HG02840 (cell line): ENCODE measurements around the gene AFP.
"Not testable (repeated sequence)": the region's sequence is repeated elsewhere in the genome, so short reads cannot be mapped to it uniquely, and the experiment has no call there.

ENCODE experiments used
- ATAC-seq: cut with Tn5 transposase; IDR thresholded peaks from one replicate; pipeline ENCODE4 v1.9.1; 2021; ENCODE audit warnings: mild to moderate bottlenecking, moderate library complexity, moderate number of reproducible peaks; ENCODE audit not compliant: unreplicated experiment, low FRiP score

AFP gene

DNA sequence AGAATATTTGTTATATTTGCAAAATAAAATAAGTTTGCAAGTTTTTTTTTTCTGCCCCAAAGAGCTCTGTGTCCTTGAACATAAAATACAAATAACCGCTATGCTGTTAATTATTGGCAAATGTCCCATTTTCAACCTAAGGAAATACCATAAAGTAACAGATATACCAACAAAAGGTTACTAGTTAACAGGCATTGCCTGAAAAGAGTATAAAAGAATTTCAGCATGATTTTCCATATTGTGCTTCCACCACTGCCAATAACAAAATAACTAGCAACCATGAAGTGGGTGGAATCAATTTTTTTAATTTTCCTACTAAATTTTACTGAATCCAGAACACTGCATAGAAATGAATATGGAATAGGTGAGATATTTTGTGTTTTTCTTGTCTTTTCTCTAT, at the start of gene AFP:
AFP (plus strand) TSS at position 238 of the 400 bp plus-strand sequence; CDS start at position 280, 42 bp downstream.
- no peak for ATAC-seq

DNA sequence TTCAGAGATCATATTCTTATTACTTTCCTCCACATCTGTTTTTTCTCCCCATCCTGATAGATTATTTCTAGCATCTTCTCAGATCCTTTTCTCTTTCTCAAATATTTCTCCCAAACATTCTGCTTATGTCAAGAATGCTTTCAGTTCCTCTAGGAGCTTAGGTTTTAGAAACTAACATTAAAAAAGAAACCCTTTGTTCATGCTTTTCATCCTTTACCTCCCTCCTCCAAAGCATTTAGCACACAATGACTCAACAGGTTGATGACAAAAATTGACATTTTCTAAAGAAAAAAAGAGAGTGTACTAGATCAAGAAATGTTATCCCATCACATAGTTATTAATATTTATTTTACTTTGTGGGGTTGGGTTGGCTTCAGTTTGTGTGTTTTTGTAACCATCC, 48.5 kb upstream of the AFP start:
- no peak for ATAC-seq

DNA sequence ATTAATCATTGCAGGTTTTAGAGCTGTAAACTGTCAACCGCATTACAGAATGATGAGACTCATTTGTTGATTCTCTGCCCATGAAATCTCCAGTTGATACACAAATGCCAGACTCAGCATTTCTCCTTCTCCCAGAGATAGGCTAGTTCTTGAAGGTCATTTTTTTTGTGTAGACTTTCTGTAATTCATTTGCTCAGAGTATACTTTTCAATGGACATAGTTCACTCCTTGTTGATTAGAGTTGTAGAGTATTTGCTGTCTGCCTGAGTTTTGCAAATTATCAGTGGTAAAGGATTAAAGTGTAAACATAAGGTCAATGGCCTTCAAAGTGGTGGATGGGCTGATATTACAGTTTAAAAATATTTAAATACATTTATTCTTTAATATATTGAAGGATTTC, 47.1 kb upstream of the AFP start:
- ATAC-seq = no peak

DNA sequence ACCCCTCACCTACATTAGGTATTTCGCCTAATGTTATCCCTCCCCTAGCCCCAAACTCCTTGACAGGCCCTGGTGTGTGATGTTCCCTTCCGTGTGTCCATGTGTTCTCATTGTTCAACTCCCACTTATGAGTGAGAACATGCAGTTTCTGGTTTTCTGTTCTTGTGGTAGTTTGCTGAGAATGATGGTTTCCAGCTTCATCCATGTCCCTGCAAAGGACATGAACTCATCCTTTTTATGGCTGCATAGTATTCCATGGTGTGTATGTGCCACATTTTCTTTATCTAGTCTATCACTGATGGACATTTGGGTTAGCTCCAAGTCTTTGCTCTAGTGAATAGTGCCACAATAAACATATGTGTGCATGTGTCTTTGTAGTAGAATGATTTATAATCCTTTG, 46.4 kb upstream of the AFP start:
- ATAC-seq = not testable (repeated sequence)

DNA sequence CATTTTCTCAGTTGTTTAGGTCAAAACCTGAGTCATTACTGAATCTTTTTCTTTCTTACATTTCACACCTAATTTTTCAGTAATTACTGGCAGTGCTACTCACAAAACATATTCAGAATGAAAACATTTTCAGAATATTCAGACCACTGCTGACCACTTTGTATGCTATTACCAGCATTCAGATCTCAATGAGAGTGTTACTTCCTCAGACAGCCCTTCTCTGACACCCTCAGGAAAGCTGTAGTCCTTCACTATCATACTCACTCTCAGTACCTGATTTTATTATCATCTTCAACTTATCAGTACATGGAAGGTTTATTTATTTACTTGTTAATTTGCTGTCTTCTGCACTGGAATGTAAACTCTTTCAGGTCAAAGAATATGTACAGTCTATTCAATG, 44.2 kb upstream of the AFP start:
- ATAC-seq = no peak

DNA sequence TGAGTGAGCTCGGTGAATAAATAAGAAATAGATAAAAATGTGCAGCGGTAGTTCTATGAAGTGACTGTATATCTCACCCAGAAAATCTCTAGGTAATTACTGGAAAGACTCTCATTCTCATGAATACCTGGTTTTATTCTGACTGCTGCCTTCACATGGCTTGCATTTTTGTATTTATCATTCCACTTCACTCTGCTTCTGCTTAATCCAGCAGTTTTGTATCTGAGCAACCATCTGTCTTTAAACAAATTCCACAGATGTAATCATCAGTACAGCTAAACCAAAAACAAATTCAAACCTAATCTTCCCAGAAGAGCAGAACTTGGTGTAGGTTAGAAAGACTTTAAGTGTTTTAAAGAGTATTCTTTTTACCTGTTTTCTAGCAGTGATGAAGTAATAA, 43.1 kb upstream of the AFP start:
- ATAC-seq = no peak

DNA sequence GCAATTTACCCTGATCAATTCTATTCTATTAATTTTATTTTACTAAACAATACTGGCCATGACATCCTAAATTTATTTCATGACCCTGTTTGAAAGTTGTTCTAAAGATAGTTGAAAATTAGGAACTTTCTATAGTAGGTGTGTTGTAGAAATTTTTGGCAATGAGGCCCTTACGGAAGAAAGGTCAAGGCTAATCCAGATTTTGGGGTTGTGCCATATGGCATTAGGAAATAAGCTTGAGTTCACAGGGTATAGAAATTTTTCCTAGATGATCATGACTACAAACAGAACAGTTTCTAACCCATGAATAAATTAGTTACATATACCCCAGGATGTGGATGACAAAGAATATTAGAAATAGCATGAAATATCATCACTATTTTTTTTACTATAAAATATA, 39.7 kb upstream of the AFP start:
- ATAC-seq = no peak

DNA sequence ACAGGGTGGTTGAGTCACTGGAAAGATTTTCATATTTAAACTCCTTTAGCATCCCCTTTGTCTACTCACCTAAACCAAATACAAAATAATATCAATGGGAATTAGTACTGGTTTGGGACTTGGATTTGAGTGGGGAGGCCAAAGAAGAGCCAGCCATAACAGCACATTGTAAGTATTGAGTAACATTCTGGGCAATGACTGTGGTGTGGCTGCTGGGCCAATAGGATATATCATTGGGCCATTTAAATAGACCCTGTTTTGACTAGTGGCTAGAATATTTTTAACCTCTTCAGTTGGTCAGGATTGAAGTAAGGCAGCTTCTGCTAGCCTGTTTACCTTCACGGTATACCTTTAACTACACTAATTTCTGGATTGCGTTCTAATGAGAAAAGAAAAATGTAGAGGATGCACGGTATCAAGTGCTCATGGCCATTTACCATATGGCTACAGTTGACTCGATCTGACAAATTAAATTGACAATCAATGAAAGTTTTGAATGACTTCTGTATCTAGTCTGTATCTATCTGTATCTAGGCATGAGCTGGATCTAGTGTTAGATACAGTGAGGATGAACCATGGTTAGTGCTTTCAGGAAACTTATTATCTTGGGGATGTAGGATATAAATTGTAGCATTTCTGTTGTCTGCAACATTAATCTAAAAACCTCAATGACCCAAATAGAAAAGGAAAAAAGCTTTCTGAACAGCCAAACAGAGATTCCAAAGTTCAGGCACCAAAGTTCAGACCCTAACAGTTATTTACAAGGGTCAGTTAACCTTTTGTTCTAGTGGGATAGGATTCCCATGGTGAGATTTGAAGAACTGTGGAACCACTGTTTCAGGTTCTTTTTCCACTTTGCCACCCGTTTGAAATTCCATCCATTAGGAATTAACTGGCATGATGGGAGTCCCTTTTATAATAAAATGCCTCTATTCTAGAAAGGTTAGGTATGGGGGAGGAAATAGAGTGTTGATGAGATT, 38.7 kb upstream of the AFP start:
- ATAC-seq = no peak

DNA sequence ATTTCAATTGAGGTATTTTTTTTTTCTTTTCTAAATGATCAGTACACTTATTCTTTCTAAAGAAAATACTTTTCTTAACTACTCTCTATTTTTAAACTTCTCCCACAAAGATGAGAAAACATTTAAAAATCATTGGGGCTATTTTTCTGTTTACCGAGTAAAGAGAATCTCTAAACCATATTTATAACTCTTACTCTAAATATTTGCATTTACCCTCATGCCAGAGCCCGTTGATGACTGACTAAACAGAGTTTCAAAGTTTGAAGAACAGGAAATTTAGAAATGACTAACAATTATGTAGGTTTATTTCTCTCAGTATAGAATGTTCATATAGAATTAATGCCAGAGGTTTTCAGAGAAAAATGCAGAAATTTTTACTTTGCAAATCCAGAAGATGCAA, 34.6 kb upstream of the AFP start:
- no peak for ATAC-seq

DNA sequence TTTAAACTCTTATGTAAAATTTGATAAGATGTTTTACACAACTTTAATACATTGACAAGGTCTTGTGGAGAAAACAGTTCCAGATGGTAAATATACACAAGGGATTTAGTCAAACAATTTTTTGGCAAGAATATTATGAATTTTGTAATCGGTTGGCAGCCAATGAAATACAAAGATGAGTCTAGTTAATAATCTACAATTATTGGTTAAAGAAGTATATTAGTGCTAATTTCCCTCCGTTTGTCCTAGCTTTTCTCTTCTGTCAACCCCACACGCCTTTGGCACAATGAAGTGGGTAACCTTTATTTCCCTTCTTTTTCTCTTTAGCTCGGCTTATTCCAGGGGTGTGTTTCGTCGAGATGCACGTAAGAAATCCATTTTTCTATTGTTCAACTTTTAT, 32.0 kb upstream of the AFP start, which contains the start of gene ALB:
ALB (plus strand) TSS at position 246 of the 400 bp plus-strand sequence; CDS start at position 287, 41 bp downstream.
- no peak for ATAC-seq

DNA sequence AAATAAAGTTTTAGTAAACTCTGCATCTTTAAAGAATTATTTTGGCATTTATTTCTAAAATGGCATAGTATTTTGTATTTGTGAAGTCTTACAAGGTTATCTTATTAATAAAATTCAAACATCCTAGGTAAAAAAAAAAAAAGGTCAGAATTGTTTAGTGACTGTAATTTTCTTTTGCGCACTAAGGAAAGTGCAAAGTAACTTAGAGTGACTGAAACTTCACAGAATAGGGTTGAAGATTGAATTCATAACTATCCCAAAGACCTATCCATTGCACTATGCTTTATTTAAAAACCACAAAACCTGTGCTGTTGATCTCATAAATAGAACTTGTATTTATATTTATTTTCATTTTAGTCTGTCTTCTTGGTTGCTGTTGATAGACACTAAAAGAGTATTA, 31.6 kb upstream of the AFP start:
- no peak for ATAC-seq

DNA sequence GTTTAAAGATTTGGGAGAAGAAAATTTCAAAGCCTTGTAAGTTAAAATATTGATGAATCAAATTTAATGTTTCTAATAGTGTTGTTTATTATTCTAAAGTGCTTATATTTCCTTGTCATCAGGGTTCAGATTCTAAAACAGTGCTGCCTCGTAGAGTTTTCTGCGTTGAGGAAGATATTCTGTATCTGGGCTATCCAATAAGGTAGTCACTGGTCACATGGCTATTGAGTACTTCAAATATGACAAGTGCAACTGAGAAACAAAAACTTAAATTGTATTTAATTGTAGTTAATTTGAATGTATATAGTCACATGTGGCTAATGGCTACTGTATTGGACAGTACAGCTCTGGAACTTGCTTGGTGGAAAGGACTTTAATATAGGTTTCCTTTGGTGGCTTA, 30.9 kb upstream of the AFP start:
- no peak for ATAC-seq

DNA sequence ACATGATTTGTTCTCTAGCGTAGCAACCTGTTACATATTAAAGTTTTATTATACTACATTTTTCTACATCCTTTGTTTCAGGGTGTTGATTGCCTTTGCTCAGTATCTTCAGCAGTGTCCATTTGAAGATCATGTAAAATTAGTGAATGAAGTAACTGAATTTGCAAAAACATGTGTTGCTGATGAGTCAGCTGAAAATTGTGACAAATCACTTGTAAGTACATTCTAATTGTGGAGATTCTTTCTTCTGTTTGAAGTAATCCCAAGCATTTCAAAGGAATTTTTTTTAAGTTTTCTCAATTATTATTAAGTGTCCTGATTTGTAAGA, 29.5 kb upstream of the AFP start:
- ATAC-seq = no peak

DNA sequence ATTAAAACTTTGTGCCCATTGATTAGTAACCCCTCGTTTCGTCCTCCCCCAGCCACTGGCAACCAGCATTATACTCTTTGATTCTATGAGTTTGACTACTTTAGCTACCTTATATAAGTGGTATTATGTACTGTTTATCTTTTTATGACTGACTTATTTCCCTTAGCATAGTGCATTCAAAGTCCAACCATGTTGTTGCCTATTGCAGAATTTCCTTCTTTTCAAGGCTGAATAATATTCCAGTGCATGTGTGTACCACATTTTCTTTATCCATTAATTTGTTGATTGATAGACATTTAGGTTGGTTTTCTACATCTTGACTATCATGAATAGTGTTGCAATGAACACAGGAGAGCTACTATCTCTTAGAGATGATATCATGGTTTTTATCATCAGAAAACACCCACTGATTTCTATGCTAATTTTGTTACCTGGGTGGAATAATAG, 28.8 kb upstream of the AFP start:
- no peak for ATAC-seq

DNA sequence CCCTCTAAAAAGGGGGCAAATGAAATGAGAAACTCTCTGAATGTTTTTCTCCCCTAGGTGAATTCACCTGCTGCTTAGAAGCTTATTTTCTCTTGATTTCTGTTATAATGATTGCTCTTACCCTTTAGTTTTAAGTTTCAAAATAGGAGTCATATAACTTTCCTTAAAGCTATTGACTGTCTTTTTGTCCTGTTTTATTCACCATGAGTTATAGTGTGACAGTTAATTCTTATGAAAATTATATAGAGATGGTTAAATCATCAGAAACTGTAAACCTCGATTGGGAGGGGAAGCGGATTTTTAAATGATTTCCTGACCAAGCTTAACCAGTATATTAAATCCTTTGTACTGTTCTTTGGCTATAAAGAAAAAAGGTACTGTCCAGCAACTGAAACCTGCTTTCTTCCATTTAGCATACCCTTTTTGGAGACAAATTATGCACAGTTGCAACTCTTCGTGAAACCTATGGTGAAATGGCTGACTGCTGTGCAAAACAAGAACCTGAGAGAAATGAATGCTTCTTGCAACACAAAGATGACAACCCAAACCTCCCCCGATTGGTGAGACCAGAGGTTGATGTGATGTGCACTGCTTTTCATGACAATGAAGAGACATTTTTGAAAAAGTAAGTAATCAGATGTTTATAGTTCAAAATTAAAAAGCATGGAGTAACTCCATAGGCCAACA, 27.7 kb upstream of the AFP start:
- no peak for ATAC-seq

DNA sequence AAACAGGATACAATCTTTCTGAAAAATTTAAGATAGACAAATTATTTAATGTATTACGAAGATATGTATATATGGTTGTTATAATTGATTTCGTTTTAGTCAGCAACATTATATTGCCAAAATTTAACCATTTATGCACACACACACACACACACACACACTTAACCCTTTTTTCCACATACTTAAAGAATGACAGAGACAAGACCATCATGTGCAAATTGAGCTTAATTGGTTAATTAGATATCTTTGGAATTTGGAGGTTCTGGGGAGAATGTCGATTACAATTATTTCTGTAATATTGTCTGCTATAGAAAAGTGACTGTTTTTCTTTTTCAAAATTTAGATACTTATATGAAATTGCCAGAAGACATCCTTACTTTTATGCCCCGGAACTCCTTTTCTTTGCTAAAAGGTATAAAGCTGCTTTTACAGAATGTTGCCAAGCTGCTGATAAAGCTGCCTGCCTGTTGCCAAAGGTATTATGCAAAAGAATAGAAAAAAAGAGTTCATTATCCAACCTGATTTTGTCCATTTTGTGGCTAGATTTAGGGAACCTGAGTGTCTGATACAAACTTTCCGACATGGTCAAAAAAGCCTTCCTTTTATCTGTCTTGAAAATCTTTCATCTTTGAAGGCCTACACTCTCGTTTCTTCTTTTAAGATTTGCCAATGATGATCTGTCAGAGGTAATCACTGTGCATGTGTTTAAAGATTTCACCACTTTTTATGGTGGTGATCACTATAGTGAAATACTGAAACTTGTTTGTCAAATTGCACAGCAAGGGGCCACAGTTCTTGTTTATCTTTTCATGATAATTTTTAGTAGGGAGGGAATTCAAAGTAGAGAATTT, 26.8 kb upstream of the AFP start:
- no peak for ATAC-seq

DNA sequence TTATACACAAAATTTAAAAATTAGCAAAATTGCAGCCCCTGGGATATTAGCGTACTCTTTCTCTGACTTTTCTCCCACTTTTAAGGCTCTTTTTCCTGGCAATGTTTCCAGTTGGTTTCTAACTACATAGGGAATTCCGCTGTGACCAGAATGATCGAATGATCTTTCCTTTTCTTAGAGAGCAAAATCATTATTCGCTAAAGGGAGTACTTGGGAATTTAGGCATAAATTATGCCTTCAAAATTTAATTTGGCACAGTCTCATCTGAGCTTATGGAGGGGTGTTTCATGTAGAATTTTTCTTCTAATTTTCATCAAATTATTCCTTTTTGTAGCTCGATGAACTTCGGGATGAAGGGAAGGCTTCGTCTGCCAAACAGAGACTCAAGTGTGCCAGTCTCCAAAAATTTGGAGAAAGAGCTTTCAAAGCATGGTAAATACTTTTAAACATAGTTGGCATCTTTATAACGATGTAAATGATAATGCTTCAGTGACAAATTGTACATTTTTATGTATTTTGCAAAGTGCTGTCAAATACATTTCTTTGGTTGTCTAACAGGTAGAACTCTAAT, 26.0 kb upstream of the AFP start:
- ATAC-seq = no peak

DNA sequence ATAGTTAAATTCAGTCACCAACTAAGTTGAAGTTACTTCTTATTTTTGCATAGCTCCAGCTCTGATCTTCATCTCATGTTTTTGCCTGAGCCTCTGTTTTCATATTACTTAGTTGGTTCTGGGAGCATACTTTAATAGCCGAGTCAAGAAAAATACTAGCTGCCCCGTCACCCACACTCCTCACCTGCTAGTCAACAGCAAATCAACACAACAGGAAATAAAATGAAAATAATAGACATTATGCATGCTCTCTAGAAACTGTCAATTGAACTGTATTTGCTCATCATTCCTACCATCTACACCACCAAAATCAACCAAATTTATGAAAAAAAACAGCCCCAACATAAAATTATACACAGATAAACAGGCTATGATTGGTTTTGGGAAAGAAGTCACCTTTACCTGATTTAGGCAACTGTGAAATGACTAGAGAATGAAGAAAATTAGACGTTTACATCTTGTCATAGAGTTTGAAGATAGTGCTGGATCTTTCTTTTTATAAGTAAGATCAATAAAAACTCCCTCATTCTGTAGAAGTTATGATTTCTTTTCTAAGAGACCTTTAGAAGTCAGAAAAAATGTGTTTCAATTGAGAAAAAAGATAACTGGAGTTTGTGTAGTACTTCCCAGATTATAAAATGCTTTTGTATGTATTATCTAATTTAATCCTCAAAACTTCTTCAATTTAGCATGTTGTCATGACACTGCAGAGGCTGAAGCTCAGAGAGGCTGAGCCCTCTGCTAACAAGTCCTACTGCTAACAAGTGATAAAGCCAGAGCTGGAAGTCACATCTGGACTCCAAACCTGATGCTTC, 24.9 kb upstream of the AFP start:
- ATAC-seq = no peak

DNA sequence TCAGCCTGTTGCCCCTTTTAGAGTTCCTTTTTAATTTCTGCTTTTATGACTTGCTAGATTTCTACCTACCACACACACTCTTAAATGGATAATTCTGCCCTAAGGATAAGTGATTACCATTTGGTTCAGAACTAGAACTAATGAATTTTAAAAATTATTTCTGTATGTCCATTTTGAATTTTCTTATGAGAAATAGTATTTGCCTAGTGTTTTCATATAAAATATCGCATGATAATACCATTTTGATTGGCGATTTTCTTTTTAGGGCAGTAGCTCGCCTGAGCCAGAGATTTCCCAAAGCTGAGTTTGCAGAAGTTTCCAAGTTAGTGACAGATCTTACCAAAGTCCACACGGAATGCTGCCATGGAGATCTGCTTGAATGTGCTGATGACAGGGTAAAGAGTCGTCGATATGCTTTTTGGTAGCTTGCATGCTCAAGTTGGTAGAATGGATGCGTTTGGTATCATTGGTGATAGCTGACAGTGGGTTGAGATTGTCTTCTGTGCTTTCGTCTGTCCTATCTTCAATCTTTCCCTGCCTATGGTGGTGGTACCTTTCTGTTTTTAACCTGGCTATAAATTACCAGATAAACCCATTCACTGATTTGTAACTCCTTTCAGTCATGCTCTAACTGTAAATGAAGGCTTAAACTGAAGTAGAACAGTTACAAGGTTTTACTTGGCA, 24.1 kb upstream of the AFP start:
- ATAC-seq = no peak
